GM19328 (cell line): ENCODE results near the gene TNFAIP1.
A peak's percentile ranks its signal among the peaks of the same experiment; 100 is the strongest.

Experiments
- ATAC-seq: cut with Tn5 transposase; IDR thresholded peaks from one replicate; pipeline ENCODE4 v1.9.1; 2021; ENCODE audit warnings: mild to moderate bottlenecking, moderate library complexity; ENCODE audit not compliant: unreplicated experiment

Gene TNFAIP1

DNA sequence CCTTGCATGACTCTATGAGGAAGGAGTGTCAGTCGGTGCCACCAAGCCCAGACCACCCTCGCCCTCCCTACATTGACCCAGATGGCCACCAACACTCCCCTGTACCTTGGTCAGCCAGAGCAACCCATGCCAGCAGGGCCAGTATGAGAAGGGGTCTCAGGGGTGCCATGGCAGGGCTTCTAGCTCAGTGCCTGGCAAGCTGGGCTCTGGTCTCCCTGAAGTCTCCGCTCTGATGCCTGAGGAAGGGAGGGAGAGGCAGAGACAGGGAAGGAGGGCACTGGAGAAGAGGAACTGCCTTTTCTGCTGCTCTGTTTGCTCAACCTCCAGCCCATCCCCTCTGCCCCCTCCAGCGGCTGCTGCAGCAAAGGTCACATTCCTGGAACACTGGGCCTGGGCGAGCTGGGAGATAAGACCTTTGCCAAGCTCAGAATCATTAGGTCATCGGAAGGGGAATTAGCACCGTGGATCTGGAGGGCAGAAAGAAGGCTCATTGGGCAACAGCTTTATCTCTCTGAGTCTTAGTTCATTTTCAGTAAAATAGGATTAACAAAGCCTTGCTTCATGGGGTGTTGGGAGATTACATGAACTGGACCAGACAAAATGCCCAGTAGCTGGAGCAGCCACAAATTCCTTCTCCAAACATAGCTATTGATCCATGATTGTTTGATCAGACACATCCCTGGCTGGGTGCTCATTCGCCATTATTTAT, 34.6 kb downstream of the TNFAIP1 start, which contains the start of gene VTN:
Gene VTN (minus strand): TSS at position 273 of the 709 bp plus-strand sequence. CDS start 104 bp downstream, at position 169.
- ATAC-seq: no peak

GRCh38 chr17:28370744-28371103, 35.2 kb downstream of the TNFAIP1 start:
- no peak for ATAC-seq

- ATAC-seq: peak; percentile 92
Observed at GRCh38 chr17:28371245-28372202, 36.0 kb downstream of the TNFAIP1 start, which contains the start of gene SARM1. Gene SARM1 (plus strand): TSS chr17:28371694. CDS start chr17:28372033, 339 bp downstream.

DNA sequence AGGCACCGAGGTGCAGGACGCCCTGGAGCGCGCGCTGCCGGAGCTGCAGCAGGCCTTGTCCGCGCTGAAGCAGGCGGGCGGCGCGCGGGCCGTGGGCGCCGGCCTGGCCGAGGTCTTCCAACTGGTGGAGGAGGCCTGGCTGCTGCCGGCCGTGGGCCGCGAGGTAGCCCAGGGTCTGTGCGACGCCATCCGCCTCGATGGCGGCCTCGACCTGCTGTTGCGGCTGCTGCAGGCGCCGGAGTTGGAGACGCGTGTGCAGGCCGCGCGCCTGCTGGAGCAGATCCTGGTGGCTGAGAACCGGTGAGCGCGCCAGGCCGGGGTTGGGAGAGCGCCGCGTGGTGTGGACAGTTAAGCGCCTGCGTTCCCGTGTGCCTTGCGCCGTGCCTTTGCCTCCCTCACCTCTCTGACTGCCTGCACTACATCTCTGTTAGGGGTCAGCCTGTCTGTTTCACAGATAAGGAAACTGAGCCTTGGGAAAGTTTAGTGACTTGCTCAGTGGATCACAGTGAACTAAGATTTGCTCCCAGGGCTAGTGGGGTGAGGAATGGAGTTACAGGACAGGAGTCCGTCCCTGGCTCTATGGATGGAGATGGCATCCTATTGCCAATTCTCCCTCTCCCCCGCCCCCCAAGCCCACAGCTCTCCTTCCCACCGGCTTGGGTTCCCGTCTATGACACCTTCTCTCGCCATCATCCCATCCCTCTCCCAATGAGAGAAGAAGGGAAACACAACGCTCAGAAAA, 36.8 kb downstream of the TNFAIP1 start:
- ATAC-seq: no peak

GRCh38 chr17:28372945-28373274, 37.3 kb downstream of the TNFAIP1 start:
- ATAC-seq: no peak

GRCh38 chr17:28379814-28380801, 44.5 kb downstream of the TNFAIP1 start:
- ATAC-seq: no peak

GRCh38 chr17:28381141-28381825, 45.7 kb downstream of the TNFAIP1 start:
- ATAC-seq: no peak

- ATAC-seq: peak; percentile 58
Observed at GRCh38 chr17:28384281-28385036, 48.9 kb downstream of the TNFAIP1 start.

- ATAC-seq: peak; percentile 10
Observed at GRCh38 chr17:28385037-28385400, 49.5 kb downstream of the TNFAIP1 start.

DNA sequence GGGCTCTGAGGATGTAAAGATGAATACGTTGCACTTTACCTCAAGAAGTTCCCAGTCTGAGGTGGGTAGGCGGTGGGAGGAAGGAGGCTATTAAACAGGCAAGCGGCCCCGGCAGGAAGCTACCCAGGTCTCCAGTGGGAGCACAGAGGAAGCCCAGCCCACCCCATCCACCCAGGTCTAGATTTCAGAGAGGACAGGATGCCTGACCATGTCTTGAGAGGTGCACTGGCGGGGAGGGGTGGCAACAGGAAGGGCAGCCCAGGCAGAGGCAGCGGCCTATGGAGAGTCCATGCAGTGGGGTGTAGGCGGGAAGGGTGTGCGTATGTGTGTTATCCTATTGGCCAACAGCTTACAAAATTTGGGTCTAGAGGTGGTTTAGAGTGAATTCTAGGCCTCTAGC, 49.8 kb downstream of the TNFAIP1 start:
- no peak for ATAC-seq

DNA sequence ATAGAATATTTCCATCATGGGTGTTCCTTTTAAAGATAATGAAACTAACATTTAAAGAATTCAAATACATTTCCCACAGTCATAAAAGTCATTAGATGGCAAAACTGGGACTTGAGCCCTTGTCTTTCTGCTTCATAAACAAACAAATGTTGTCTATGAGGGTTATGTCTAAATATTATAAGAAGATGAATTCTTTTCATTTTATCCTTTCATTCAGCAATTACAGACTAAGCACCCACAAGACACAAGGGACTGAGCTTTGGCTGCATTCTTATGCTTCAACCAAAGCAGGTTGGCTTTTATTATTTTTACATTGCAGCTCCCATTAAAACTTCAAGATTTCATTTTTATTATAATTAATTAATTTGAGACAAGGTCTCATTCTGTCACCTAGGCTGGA, 50.8 kb downstream of the TNFAIP1 start:
- ATAC-seq: no peak

- no peak for ATAC-seq
Observed at GRCh38 chr17:28388106-28388505, 52.5 kb downstream of the TNFAIP1 start.

GRCh38 chr17:28390141-28390540, 54.6 kb downstream of the TNFAIP1 start:
- no peak for ATAC-seq

DNA sequence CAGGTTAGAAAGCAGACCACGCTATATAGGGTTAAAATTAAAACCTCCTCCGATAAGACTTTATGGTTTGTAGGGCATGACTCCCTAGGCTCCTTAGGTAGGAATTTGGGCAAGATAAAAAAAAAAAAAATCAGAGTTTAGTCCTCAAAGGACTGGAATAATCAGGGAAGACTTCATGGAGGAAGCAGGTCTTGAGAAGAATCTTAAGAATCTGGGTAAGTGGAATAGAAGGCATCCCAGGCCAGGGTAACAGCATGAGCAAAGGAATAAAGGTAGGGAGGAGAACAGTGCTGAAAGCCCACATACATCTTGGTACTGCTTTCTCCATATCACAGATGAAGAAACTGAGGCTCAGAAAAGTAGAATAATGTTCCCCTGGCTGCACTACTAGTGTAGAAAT, 55.0 kb downstream of the TNFAIP1 start:
- ATAC-seq: no peak

GRCh38 chr17:28390984-28391383, 55.4 kb downstream of the TNFAIP1 start:
- ATAC-seq: no peak

DNA sequence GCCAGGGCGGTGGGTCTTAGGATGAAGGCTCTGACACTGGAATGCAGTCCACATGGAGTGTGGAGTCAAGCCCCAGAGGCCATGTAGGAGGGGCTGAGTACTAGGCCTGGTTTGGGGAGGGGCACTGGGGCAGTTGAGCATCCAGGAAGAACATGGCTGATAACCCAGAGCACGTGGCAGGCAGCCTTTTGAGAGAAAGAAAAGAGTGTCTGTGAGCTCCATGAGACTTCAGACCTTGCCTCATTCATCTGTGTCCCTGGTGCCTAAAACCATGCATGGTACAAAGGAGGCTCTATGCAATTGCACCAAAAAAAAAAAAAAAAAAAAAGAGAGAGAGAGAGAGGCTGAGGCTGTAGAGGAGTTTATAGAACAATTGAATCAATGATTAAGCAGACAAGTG, 55.8 kb downstream of the TNFAIP1 start:
- no peak for ATAC-seq

DNA sequence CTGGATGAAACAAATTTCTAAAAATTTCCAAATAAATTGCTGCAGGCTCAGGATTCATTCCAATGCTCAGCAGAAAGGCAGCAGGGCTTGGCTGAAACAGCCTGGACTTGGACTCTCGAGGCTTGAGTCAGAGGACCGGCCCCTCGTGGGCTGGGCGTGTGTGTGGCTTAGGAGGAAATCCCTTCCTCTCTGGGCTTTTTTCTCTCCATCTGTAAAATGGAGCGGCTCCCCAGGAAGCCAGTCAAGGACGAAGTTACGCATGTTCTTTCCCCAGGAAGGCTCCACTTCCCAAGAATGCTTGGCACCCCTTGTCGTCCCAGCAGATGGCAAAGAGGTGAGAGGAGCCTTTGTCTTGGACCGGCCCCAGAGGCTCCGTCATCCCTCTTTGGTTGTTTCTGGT, 56.9 kb downstream of the TNFAIP1 start:
- no peak for ATAC-seq

DNA sequence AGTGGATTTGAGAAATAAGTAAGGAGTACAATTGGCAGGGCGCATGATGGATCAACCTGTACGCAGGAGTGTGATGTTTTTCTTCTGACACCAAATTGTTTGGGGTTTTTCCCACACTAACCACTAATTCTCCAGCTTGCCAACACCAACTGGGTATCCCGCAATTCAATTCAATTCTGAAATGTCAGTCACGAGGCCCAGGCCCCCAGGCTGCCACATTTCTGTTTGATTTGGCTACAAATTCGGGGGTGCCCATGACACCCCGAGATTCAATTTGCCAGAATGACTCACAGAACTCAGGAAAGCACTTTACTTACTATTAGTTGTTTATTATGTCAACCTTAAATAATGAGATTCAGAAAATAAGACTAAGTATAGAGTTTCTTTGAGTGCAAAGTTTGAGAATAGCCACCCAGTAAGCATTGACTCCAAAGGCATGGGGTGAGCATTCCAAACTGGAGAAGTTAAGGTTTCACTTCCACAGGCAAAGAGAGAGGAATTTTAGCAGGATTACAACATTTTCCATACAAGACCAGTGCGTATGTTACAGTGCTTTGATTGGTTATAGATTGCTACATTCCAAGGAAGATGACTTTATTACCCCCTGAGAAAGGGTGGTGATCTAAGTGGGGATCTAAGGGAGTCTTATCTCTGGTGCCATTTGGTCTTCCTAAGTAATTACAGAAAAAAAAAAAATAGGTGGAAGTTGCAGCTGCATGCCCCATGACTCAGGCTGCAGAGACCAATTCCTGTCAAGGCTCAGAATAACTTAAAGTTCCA, 59.0 kb downstream of the TNFAIP1 start:
- ATAC-seq: no peak
